HEK293 (cell line): Measurements from ENCODE around the gene SCAMP5.
A peak's percentile ranks its signal among the peaks of the same experiment; 100 is the strongest.

Experiments
- BCL11B ChIP-seq: fragments of 450-650 bp; formaldehyde crosslinking; IDR thresholded peaks from 2 replicates; pipeline ENCODE4 v1.5.1; 2016; ENCODE audit warnings: low read depth, missing biosample characterization, missing genetic modification characterization
- EGR2 ChIP-seq: fragments of 450-650 bp; formaldehyde crosslinking; IDR thresholded peaks from 2 replicates; pipeline ENCODE4 v1.5.1; 2016; ENCODE audit warnings: low read depth, missing biosample characterization, missing genetic modification characterization
- HOXC10 ChIP-seq: sonication (generic); formaldehyde crosslinking; IDR thresholded peaks from 2 replicates; pipeline ENCODE4 v1.8.1; 2023; ENCODE audit warnings: mild to moderate bottlenecking, missing genetic modification reagents
- KLF17 ChIP-seq: fragments of 450-650 bp; formaldehyde crosslinking; IDR thresholded peaks from 2 replicates; pipeline ENCODE4 v1.5.1; 2016; ENCODE audit warnings: missing biosample characterization, missing genetic modification characterization
- OSR2 ChIP-seq: fragments of 450-650 bp; formaldehyde crosslinking; IDR thresholded peaks from 2 replicates; pipeline ENCODE4 v1.5.1; 2016; ENCODE audit warnings: missing biosample characterization, missing genetic modification characterization
- SP3 ChIP-seq: fragments of 450-650 bp; formaldehyde crosslinking; IDR thresholded peaks from 2 replicates; pipeline ENCODE4 v1.5.1; 2016; ENCODE audit warnings: missing biosample characterization, missing genetic modification characterization
- WT1 ChIP-seq: fragments of 450-650 bp; formaldehyde crosslinking; IDR thresholded peaks from 2 replicates; pipeline ENCODE4 v1.5.1; 2016; ENCODE audit warnings: missing biosample characterization, missing genetic modification characterization
- ZBTB1 ChIP-seq: fragments of 450-650 bp; formaldehyde crosslinking; IDR thresholded peaks from 2 replicates; pipeline ENCODE4 v1.5.1; 2016; ENCODE audit warnings: missing biosample characterization, missing genetic modification characterization
- ZBTB20 ChIP-seq: fragments of 450-650 bp; formaldehyde crosslinking; IDR thresholded peaks from 2 replicates; pipeline ENCODE4 v1.5.1; 2016; ENCODE audit warnings: missing biosample characterization, missing genetic modification characterization
- ZBTB7A ChIP-seq: fragments of 450-650 bp; formaldehyde crosslinking; IDR thresholded peaks from 2 replicates; pipeline ENCODE4 v1.5.1; 2016; ENCODE audit warnings: low read depth, missing biosample characterization, missing genetic modification characterization
- ZIC2 ChIP-seq: fragments of 450-650 bp; formaldehyde crosslinking; IDR thresholded peaks from 2 replicates; pipeline ENCODE4 v1.5.1; 2016; ENCODE audit warnings: missing biosample characterization, missing genetic modification characterization
- ZNF112 ChIP-seq: fragments of 450-650 bp; formaldehyde crosslinking; IDR thresholded peaks from 2 replicates; pipeline ENCODE4 v1.5.0; 2017; ENCODE audit warnings: missing biosample characterization, missing genetic modification characterization
- ZNF146 ChIP-seq: fragments of 450-650 bp; formaldehyde crosslinking; IDR thresholded peaks from 2 replicates; pipeline ENCODE4 v1.5.1; 2016; ENCODE audit warnings: missing biosample characterization, missing genetic modification characterization
- ZNF221 ChIP-seq: fragments of 450-650 bp; formaldehyde crosslinking; IDR thresholded peaks from 2 replicates; pipeline ENCODE4 v1.5.1; 2017; ENCODE audit warnings: missing biosample characterization, missing genetic modification characterization, borderline replicate concordance
- ZNF248 ChIP-seq: fragments of 450-650 bp; formaldehyde crosslinking; IDR thresholded peaks from 2 replicates; pipeline ENCODE4 v1.5.1; 2017; ENCODE audit warnings: missing biosample characterization, missing genetic modification characterization
- ZNF350 ChIP-seq: fragments of 450-650 bp; formaldehyde crosslinking; IDR thresholded peaks from 2 replicates; pipeline ENCODE4 v1.5.0; 2017; ENCODE audit warnings: missing biosample characterization, mild to moderate bottlenecking, missing genetic modification characterization
- ZNF362 ChIP-seq: fragments of 450-650 bp; formaldehyde crosslinking; IDR thresholded peaks from 2 replicates; pipeline ENCODE4 v1.5.1; 2016; ENCODE audit warnings: missing biosample characterization, missing genetic modification characterization
- ZNF394 ChIP-seq: fragments of 450-650 bp; formaldehyde crosslinking; IDR thresholded peaks from 2 replicates; pipeline ENCODE4 v1.5.1; 2016; ENCODE audit warnings: missing biosample characterization, missing genetic modification characterization, mild to moderate bottlenecking, moderate library complexity, borderline replicate concordance
- ZNF600 ChIP-seq: fragments of 450-650 bp; formaldehyde crosslinking; IDR thresholded peaks from 2 replicates; pipeline ENCODE4 v1.5.1; 2016; ENCODE audit warnings: missing biosample characterization, missing genetic modification characterization
- ZNF623 ChIP-seq: fragments of 450-650 bp; formaldehyde crosslinking; IDR thresholded peaks from 2 replicates; pipeline ENCODE4 v1.5.1; 2016; ENCODE audit warnings: missing biosample characterization, missing genetic modification characterization
- ZNF660 ChIP-seq: fragments of 450-650 bp; IDR thresholded peaks from 2 replicates; pipeline ENCODE4 v1.5.1; 2018; ENCODE audit warnings: missing biosample characterization, mild to moderate bottlenecking, missing genetic modification characterization
- ZNF792 ChIP-seq: fragments of 450-650 bp; formaldehyde crosslinking; IDR thresholded peaks from 2 replicates; pipeline ENCODE4 v1.5.1; 2016; ENCODE audit warnings: missing biosample characterization, missing genetic modification characterization
- ZNF843 ChIP-seq: fragments of 450-650 bp; formaldehyde crosslinking; IDR thresholded peaks from 2 replicates; pipeline ENCODE4 v1.5.1; 2016; ENCODE audit warnings: missing biosample characterization, missing genetic modification characterization
- ZSCAN18 ChIP-seq: fragments of 450-650 bp; formaldehyde crosslinking; IDR thresholded peaks from 2 replicates; pipeline ENCODE4 v1.5.1; 2016; ENCODE audit warnings: missing biosample characterization, missing genetic modification characterization
- ZSCAN30 ChIP-seq: fragments of 450-650 bp; IDR thresholded peaks from 2 replicates; pipeline ENCODE4 v1.5.1; 2018; ENCODE audit warnings: missing biosample characterization, mild to moderate bottlenecking, missing genetic modification characterization, moderate library complexity
- TF ChIP-seq, protein P1 (sequence below): fragments of 450-650 bp; formaldehyde crosslinking; IDR thresholded peaks from 2 replicates; pipeline ENCODE4 v1.5.1; 2016; ENCODE audit warnings: missing biosample characterization, missing genetic modification characterization
- TF ChIP-seq, protein P2 (sequence below): fragments of 450-650 bp; formaldehyde crosslinking; IDR thresholded peaks from 2 replicates; pipeline ENCODE4 v1.5.1; 2016; ENCODE audit warnings: missing biosample characterization, missing genetic modification characterization
- TF ChIP-seq, protein P3 (sequence below): fragments of 450-650 bp; formaldehyde crosslinking; IDR thresholded peaks from 2 replicates; pipeline ENCODE4 v1.5.1; 2017; ENCODE audit warnings: missing biosample characterization, missing genetic modification characterization
- TF ChIP-seq, protein P4 (sequence below): fragments of 450-650 bp; formaldehyde crosslinking; IDR thresholded peaks from 2 replicates; pipeline ENCODE4 v1.5.1; 2017; ENCODE audit warnings: missing biosample characterization, missing genetic modification characterization

The SCAMP5 gene

GRCh38 chr15:75029378-75030022 lies 34.1 kb downstream of the SCAMP5 start (continued):
- no peak for TF ChIP-seq ZBTB7A (tag by site-specific recombination)
- no peak; the same call in 1 of the 2 replicates for TF ChIP-seq ZBTB20 (tag by site-specific recombination)
- TF ChIP-seq ZNF623 (tag by site-specific recombination), result no peak
- TF ChIP-seq, protein P1, sequence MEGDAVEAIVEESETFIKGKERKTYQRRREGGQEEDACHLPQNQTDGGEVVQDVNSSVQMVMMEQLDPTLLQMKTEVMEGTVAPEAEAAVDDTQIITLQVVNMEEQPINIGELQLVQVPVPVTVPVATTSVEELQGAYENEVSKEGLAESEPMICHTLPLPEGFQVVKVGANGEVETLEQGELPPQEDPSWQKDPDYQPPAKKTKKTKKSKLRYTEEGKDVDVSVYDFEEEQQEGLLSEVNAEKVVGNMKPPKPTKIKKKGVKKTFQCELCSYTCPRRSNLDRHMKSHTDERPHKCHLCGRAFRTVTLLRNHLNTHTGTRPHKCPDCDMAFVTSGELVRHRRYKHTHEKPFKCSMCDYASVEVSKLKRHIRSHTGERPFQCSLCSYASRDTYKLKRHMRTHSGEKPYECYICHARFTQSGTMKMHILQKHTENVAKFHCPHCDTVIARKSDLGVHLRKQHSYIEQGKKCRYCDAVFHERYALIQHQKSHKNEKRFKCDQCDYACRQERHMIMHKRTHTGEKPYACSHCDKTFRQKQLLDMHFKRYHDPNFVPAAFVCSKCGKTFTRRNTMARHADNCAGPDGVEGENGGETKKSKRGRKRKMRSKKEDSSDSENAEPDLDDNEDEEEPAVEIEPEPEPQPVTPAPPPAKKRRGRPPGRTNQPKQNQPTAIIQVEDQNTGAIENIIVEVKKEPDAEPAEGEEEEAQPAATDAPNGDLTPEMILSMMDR, result peak; percentile 93
- TF ChIP-seq BCL11B, result no peak
- TF ChIP-seq ZNF792 (tag by site-specific recombination), result no peak
- no peak for TF ChIP-seq ZSCAN18
- TF ChIP-seq ZNF394 (tag by site-specific recombination), result no peak; the same call in 1 of the 2 replicates
- TF ChIP-seq, protein P2, sequence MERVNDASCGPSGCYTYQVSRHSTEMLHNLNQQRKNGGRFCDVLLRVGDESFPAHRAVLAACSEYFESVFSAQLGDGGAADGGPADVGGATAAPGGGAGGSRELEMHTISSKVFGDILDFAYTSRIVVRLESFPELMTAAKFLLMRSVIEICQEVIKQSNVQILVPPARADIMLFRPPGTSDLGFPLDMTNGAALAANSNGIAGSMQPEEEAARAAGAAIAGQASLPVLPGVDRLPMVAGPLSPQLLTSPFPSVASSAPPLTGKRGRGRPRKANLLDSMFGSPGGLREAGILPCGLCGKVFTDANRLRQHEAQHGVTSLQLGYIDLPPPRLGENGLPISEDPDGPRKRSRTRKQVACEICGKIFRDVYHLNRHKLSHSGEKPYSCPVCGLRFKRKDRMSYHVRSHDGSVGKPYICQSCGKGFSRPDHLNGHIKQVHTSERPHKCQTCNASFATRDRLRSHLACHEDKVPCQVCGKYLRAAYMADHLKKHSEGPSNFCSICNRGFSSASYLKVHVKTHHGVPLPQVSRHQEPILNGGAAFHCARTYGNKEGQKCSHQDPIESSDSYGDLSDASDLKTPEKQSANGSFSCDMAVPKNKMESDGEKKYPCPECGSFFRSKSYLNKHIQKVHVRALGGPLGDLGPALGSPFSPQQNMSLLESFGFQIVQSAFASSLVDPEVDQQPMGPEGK (tag by site-specific recombination), result peak; percentile 60
- peak; percentile 93 for TF ChIP-seq ZIC2 (tag by site-specific recombination)
- no peak for TF ChIP-seq ZBTB1 (tag by site-specific recombination)
- no peak for TF ChIP-seq HOXC10
- 0 out of 2 replicates have a peak, but pooled peaks have one; percentile 35 for TF ChIP-seq KLF17
- TF ChIP-seq, protein P3, sequence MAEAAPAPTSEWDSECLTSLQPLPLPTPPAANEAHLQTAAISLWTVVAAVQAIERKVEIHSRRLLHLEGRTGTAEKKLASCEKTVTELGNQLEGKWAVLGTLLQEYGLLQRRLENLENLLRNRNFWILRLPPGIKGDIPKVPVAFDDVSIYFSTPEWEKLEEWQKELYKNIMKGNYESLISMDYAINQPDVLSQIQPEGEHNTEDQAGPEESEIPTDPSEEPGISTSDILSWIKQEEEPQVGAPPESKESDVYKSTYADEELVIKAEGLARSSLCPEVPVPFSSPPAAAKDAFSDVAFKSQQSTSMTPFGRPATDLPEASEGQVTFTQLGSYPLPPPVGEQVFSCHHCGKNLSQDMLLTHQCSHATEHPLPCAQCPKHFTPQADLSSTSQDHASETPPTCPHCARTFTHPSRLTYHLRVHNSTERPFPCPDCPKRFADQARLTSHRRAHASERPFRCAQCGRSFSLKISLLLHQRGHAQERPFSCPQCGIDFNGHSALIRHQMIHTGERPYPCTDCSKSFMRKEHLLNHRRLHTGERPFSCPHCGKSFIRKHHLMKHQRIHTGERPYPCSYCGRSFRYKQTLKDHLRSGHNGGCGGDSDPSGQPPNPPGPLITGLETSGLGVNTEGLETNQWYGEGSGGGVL (tag by site-specific recombination), result peak; percentile 49; the same call in 1 of the 2 replicates
- TF ChIP-seq ZNF843 (tag by site-specific recombination), result no peak
- TF ChIP-seq ZNF146 (tag by site-specific recombination), result no peak
- TF ChIP-seq SP3 (tag by site-specific recombination), result no peak
- peak; percentile 47; the same call in 1 of the 2 replicates for TF ChIP-seq ZNF600 (tag by site-specific recombination)
- no peak for TF ChIP-seq ZNF112
- TF ChIP-seq OSR2 (tag by site-specific recombination), result no peak
- peak; percentile 79 for TF ChIP-seq ZSCAN30 (tag by site-specific recombination)
- no peak for TF ChIP-seq EGR2
- TF ChIP-seq ZNF660 (tag by site-specific recombination), result peak; percentile 90
- TF ChIP-seq, protein P4, sequence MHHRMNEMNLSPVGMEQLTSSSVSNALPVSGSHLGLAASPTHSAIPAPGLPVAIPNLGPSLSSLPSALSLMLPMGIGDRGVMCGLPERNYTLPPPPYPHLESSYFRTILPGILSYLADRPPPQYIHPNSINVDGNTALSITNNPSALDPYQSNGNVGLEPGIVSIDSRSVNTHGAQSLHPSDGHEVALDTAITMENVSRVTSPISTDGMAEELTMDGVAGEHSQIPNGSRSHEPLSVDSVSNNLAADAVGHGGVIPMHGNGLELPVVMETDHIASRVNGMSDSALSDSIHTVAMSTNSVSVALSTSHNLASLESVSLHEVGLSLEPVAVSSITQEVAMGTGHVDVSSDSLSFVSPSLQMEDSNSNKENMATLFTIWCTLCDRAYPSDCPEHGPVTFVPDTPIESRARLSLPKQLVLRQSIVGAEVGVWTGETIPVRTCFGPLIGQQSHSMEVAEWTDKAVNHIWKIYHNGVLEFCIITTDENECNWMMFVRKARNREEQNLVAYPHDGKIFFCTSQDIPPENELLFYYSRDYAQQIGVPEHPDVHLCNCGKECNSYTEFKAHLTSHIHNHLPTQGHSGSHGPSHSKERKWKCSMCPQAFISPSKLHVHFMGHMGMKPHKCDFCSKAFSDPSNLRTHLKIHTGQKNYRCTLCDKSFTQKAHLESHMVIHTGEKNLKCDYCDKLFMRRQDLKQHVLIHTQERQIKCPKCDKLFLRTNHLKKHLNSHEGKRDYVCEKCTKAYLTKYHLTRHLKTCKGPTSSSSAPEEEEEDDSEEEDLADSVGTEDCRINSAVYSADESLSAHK (tag by site-specific recombination), result no peak; the same call in none of the 2 replicates
- TF ChIP-seq ZNF248 (tag by site-specific recombination), result no peak
- TF ChIP-seq ZNF362 (tag by site-specific recombination), result peak; percentile 40; the same call in 1 of the 2 replicates
- no peak for TF ChIP-seq WT1 (tag by site-specific recombination)
- no peak for TF ChIP-seq ZNF350 (tag by site-specific recombination)
- no peak for TF ChIP-seq ZNF221 (tag by site-specific recombination)
